Gastroesophageal sphincter (tissue), 3 donors: ENCODE measurements around the gene ZNF766.

Experiments
- CTCF ChIP-seq, 4 experiments: fragments of 200-600 bp in 2 of 4; fragments of 450-650 bp in 2 of 4; sonication (generic) in 1 of 4; IDR thresholded peaks; one replicate each; pipeline ENCODE4 v1.5.1; 2017 to 2019; ENCODE audit warnings: antibody characterized with exemption in 4 of 4, mild to moderate bottlenecking in 2 of 4, moderate library complexity in 2 of 4
- POLR2A ChIP-seq, 2 donors: fragments of 450-650 bp; IDR thresholded peaks; one replicate each; pipeline ENCODE4 v1.6.1; 2017; ENCODE audit warnings: antibody characterized with exemption in 2 of 2, mild to moderate bottlenecking in 2 of 2, moderate library complexity in 1 of 2

- TF ChIP-seq CTCF (IDR thresholded peaks at IDR 0.05) (no peak), POLR2A (IDR thresholded peaks at IDR 0.05) (no peak)
Measured at GRCh38 chr19:52322429-52322828, 53.0 kb downstream of the ZNF766 start.
